ENCODE measurements around the gene UBE2I.

Gene UBE2I

GRCh38 chr16:1325261-1325660 is 15.8 kb downstream of the UBE2I start:
- H3K9ac ChIP-seq (ENCODE audit: low read length): no peak overlapping the region; the same call in 1 of the 2 replicates
- no peaks in the 10 kb centered on the region for H4K20me1 ChIP-seq (ENCODE audit: insufficient read depth, low read length)
- no peak overlapping the region for H2AFZ ChIP-seq (ENCODE audit: low read length)
- H3K4me2 ChIP-seq (ENCODE audit: low read length): no peak overlapping the region; the same call in 1 of the 2 replicates
- peak overlapping the region; percentile 68 for H3K27ac ChIP-seq (ENCODE audit: low read depth, low read length, poor library complexity, severe bottlenecking)
- no peaks in the 10 kb centered on the region for H3K27me3 ChIP-seq (ENCODE audit: insufficient read depth, low read length)
- peaks cover 50% of the 10 kb centered on the region for H3K36me3 ChIP-seq (ENCODE audit: insufficient read depth, low read length)
- no peaks in the 10 kb centered on the region for H3K9me3 ChIP-seq (ENCODE audit: low read length)
- TF ChIP-seq EZH2 (IDR thresholded peaks at IDR 0.05; ENCODE audit: borderline replicate concordance, low read length) (no peak), CTCF (IDR thresholded peaks at IDR 0.05; ENCODE audit: low read length) (no peak)
- H3F3A ChIP-seq (ENCODE audit: insufficient read depth, low read length): no peaks in the 10 kb centered on the region
- no peak overlapping the region for H3K4me3 ChIP-seq (ENCODE audit: low read depth, low read length, poor library complexity, severe bottlenecking)
- no peaks in the 10 kb centered on the region for H3K9me2 ChIP-seq (ENCODE audit: low read depth, low read length)
- H3K4me1 ChIP-seq (ENCODE audit: insufficient read depth, low read length, severe bottlenecking): peaks cover 23% of the 10 kb centered on the region
- no peaks in the 10 kb centered on the region for H3K79me2 ChIP-seq (ENCODE audit: insufficient read depth, low read length)

GRCh38 chr16:1325673-1326371 is 16.4 kb downstream of the UBE2I start:
- peaks cover 44% of the 10 kb centered on the region for H3K36me3 ChIP-seq (ENCODE audit: insufficient read depth, low read length)
- H3K4me2 ChIP-seq (ENCODE audit: low read length): peak overlapping the region; percentile 15; the same call in 1 of the 2 replicates
- H3K9me2 ChIP-seq (ENCODE audit: low read depth, low read length): no peaks in the 10 kb centered on the region
- no peaks in the 10 kb centered on the region for H3K9me3 ChIP-seq (ENCODE audit: low read length)
- H3F3A ChIP-seq (ENCODE audit: insufficient read depth, low read length): no peaks in the 10 kb centered on the region
- H3K27ac ChIP-seq (ENCODE audit: low read depth, low read length, poor library complexity, severe bottlenecking): peak overlapping the region; percentile 68
- H3K4me3 ChIP-seq (ENCODE audit: low read depth, low read length, poor library complexity, severe bottlenecking): no peak overlapping the region
- no peaks in the 10 kb centered on the region for H3K27me3 ChIP-seq (ENCODE audit: insufficient read depth, low read length)
- no peaks in the 10 kb centered on the region for H4K20me1 ChIP-seq (ENCODE audit: insufficient read depth, low read length)
- H2AFZ ChIP-seq (ENCODE audit: low read length): no peak overlapping the region
- no peak overlapping the region; the same call in 1 of the 2 replicates for H3K9ac ChIP-seq (ENCODE audit: low read length)
- TF ChIP-seq CTCF (IDR thresholded peaks at IDR 0.05; ENCODE audit: low read length) (no peak), EZH2 (IDR thresholded peaks at IDR 0.05; ENCODE audit: borderline replicate concordance, low read length) (no peak)
- H3K79me2 ChIP-seq (ENCODE audit: insufficient read depth, low read length): no peaks in the 10 kb centered on the region
- peaks cover 25% of the 10 kb centered on the region for H3K4me1 ChIP-seq (ENCODE audit: insufficient read depth, low read length, severe bottlenecking)

GRCh38 chr16:1326391-1326790 is 17.0 kb downstream of the UBE2I start:
- Histone ChIP-seq H3K4me2 (ENCODE audit: low read length) (peak overlapping the region; percentile 15; the same call in 1 of the 2 replicates), H3K27ac (ENCODE audit: low read depth, low read length, poor library complexity, severe bottlenecking) (peak overlapping the region; percentile 68)

More at GRCh38 chr16:1326391-1326790, 17.0 kb downstream of the UBE2I start:
- peaks cover 39% of the 10 kb centered on the region for H3K36me3 ChIP-seq (ENCODE audit: insufficient read depth, low read length)
- H4K20me1 ChIP-seq (ENCODE audit: insufficient read depth, low read length): no peaks in the 10 kb centered on the region
- peaks cover 31% of the 10 kb centered on the region for H3K4me1 ChIP-seq (ENCODE audit: insufficient read depth, low read length, severe bottlenecking)
- no peak overlapping the region for H2AFZ ChIP-seq (ENCODE audit: low read length)
- no peak for TF ChIP-seq CTCF (IDR thresholded peaks at IDR 0.05; ENCODE audit: low read length)
- TF ChIP-seq EZH2 (IDR thresholded peaks at IDR 0.05; ENCODE audit: borderline replicate concordance, low read length): no peak
- no peaks in the 10 kb centered on the region for H3F3A ChIP-seq (ENCODE audit: insufficient read depth, low read length)
- no peaks in the 10 kb centered on the region for H3K9me2 ChIP-seq (ENCODE audit: low read depth, low read length)
- no peaks in the 10 kb centered on the region for H3K79me2 ChIP-seq (ENCODE audit: insufficient read depth, low read length)
- no peaks in the 10 kb centered on the region for H3K9me3 ChIP-seq (ENCODE audit: low read length)
- H3K4me3 ChIP-seq (ENCODE audit: low read depth, low read length, poor library complexity, severe bottlenecking): no peak overlapping the region
- H3K27me3 ChIP-seq (ENCODE audit: insufficient read depth, low read length): no peaks in the 10 kb centered on the region
- no peak overlapping the region; the same call in 1 of the 2 replicates for H3K9ac ChIP-seq (ENCODE audit: low read length)

All from OCI-LY1 (cell line).